HCT116 (cell line): ENCODE results near the gene SPDL1. TPM values are rescaled to one million over a fixed set of nuclear protein-coding genes. Genes with fewer than 3 reads are reported as not detected.

ENCODE experiments used
- ATAC-seq: fragments of 200-7000 bp; cut with Tn5 transposase; 2 replicates; pipeline ENCODE4 v1.9.1; 2020; ENCODE audit warnings: mild to moderate bottlenecking, moderate library complexity
- BruUV-seq: library from RNA; stranded (reverse); fragments of 400-500 nt; replicated peaks from 2 replicates; lab custom pipeline; 2021; lab: Mats Ljungman, UMichigan
- CTCF ChIA-PET: fragments of 300-600 bp; sonication (Branson Sonifier 250); formaldehyde crosslinking; loops from one replicate; lab custom pipeline; 2021; ENCODE audit warnings: antibody characterized with exemption; lab: Charles Lee
- POLR2A ChIA-PET: fragments of 300-600, 350-600 bp; sonication (Branson Sonifier 250); formaldehyde crosslinking; loops from one replicate; lab custom pipeline; 2021; ENCODE audit warnings: antibody characterized with exemption; lab: Charles Lee
- RAD21 ChIA-PET, 2 experiments: fragments of 300-600 bp; sonication (Branson Sonifier 250); formaldehyde crosslinking; loops; one replicate each; lab custom pipeline; 2023; ENCODE audit warnings: low total read pairs in 2 of 2; ENCODE audit not compliant: uncharacterized antibody in 2 of 2, unreplicated experiment in 2 of 2, low non-redundant PET in 1 of 2; lab: Charles Lee
- DNase-seq: peaks from one replicate; pipeline ENCODE4 v3.0.0-alpha.2; 2010; ENCODE audit warnings: low read depth, low spot score
- H2AFZ ChIP-seq: fragments of 200-600 bp; shearing (Covaris generic), sonication (generic); 2 replicates; pipeline ENCODE4 v1.6.1; 2017; ENCODE audit warnings: low read depth, mixed run types, mixed read lengths, antibody characterized with exemption, low read length; ENCODE audit not compliant: poor library complexity, severe bottlenecking
- H3K27ac ChIP-seq: 2 replicates; pipeline ENCODE4 v1.5.1; 2012; ENCODE audit warnings: low read depth, low read length
- H3K27me3 ChIP-seq: fragments of 200-600 bp; sonication (generic); 2 replicates; pipeline ENCODE4 v1.6.1; 2016; ENCODE audit warnings: mixed run types, low read length, mixed read lengths; ENCODE audit not compliant: insufficient read depth
- H3K36me3 ChIP-seq, 2 experiments: fragments of 200-500 bp in 1 of 2; fragments of 200-600 bp in 1 of 2; sonication (Bioruptor generic) in 1 of 2; sonication (generic) in 1 of 2; 2 replicates each; pipeline versions ENCODE4 v1.5.1 to v1.6.1; 2014 to 2016; ENCODE audit warnings: low read length in 2 of 2, inconsistent platforms in 1 of 2, mixed read lengths in 1 of 2, mixed run types in 1 of 2; ENCODE audit not compliant: insufficient read depth in 2 of 2, control insufficient read depth in 1 of 2
- H3K4me1 ChIP-seq, 2 experiments: fragments of 200-600 bp in 1 of 2; sonication (generic) in 1 of 2; 2 replicates each; pipeline versions ENCODE4 v1.5.1 to v1.6.1; 2012 to 2017; ENCODE audit warnings: low read length in 2 of 2, inconsistent platforms in 1 of 2, mild to moderate bottlenecking in 1 of 2, mixed read lengths in 1 of 2, mixed run types in 1 of 2, moderate library complexity in 1 of 2; ENCODE audit not compliant: insufficient read depth in 2 of 2, control insufficient read depth in 1 of 2
- H3K4me2 ChIP-seq: fragments of 200-600 bp; sonication (generic); 2 replicates; pipeline ENCODE4 v1.6.1; 2017; ENCODE audit warnings: mixed run types, low read length, mixed read lengths
- H3K4me3 ChIP-seq, 2 experiments: fragments of 200-600 bp in 1 of 2; sonication (generic) in 1 of 2; replicated peaks in 1 of 2; 2 replicates each; pipeline ENCODE4 v1.5.1; 2011 to 2016; ENCODE audit warnings: low read length in 2 of 2, control low read depth in 1 of 2, low read depth in 1 of 2, mild to moderate bottlenecking in 1 of 2, mixed read lengths in 1 of 2, mixed run types in 1 of 2
- H3K79me2 ChIP-seq: fragments of 200-600 bp; sonication (generic); 2 replicates; pipeline ENCODE4 v1.6.1; 2017; ENCODE audit warnings: mild to moderate bottlenecking, mixed run types, low read length, moderate library complexity, mixed read lengths; ENCODE audit not compliant: insufficient read depth
- H3K9ac ChIP-seq: fragments of 200-600 bp; sonication (generic); 2 replicates; pipeline ENCODE4 v1.6.1; 2016; ENCODE audit warnings: low read length, mixed read lengths
- H3K9me2 ChIP-seq: fragments of 200-600 bp; sonication (generic), shearing (Covaris generic); 2 replicates; pipeline ENCODE4 v1.6.1; 2017; ENCODE audit warnings: mixed run types, mild to moderate bottlenecking, moderate library complexity; ENCODE audit not compliant: insufficient read depth
- H3K9me3 ChIP-seq, 2 experiments: fragments of 200-500 bp in 1 of 2; fragments of 200-600 bp in 1 of 2; sonication (Bioruptor generic) in 1 of 2; sonication (generic) in 1 of 2; 2 replicates each; pipeline ENCODE4 v1.6.1; 2014 to 2017; ENCODE audit warnings: low read length in 2 of 2, mixed read lengths in 2 of 2, inconsistent platforms in 1 of 2, low read depth in 1 of 2, mild to moderate bottlenecking in 1 of 2, mixed run types in 1 of 2, moderate library complexity in 1 of 2; ENCODE audit not compliant: control insufficient read depth in 1 of 2, insufficient read depth in 1 of 2
- H4K20me1 ChIP-seq: fragments of 200-600 bp; sonication (generic), shearing (Covaris generic); 2 replicates; pipeline ENCODE4 v1.6.1; 2017; ENCODE audit warnings: mixed run types, mild to moderate bottlenecking, moderate library complexity; ENCODE audit not compliant: insufficient read depth
- ATF3 ChIP-seq: IDR thresholded peaks from 2 replicates; pipeline ENCODE4 v1.6.1; 2012
- ELF1 ChIP-seq: IDR thresholded peaks from 2 replicates; pipeline ENCODE4 v1.6.1; 2012; ENCODE audit warnings: low read depth, borderline replicate concordance
- EZH2 ChIP-seq: fragments of 200-600 bp; sonication (generic); IDR thresholded peaks from 2 replicates; pipeline ENCODE4 v1.6.1; 2017; ENCODE audit warnings: antibody characterized with exemption, mixed run types
- JUND ChIP-seq: IDR thresholded peaks from 2 replicates; pipeline ENCODE4 v1.6.1; 2012
- POLR2A ChIP-seq: IDR thresholded peaks from 2 replicates; pipeline ENCODE4 v1.7.0; 2011; ENCODE audit warnings: borderline replicate concordance; ENCODE audit not compliant: insufficient read depth, insufficient read length; ENCODE audit errors: extremely low read depth
- SIN3A ChIP-seq: IDR thresholded peaks from 2 replicates; pipeline ENCODE4 v1.6.1; 2012; ENCODE audit warnings: low read depth
- SP1 ChIP-seq: IDR thresholded peaks from 2 replicates; pipeline ENCODE4 v1.6.1; 2012; ENCODE audit warnings: low read depth
- TCF7L2 ChIP-seq: IDR thresholded peaks from 2 replicates; pipeline ENCODE4 v1.7.0; 2011; ENCODE audit warnings: borderline replicate concordance, inconsistent platforms; ENCODE audit not compliant: insufficient read depth, insufficient read length; ENCODE audit errors: extremely low read depth
- intact Hi-C: fragments of 100-400 bp; cut with micrococcal nuclease; formaldehyde crosslinking; loops from 2 replicates; pipeline ENCODE4 v1.10.0; 2022
- total RNA-seq: library from RNA; stranded (reverse); gene quantifications from one replicate; pipeline ENCODE4 v1.2.1, GENCODE V29; 2021; ENCODE audit not compliant: unreplicated experiment

SPDL1 gene
- total RNA-seq, 1 experiment from 2014 or later: 28.5 TPM

DNA sequence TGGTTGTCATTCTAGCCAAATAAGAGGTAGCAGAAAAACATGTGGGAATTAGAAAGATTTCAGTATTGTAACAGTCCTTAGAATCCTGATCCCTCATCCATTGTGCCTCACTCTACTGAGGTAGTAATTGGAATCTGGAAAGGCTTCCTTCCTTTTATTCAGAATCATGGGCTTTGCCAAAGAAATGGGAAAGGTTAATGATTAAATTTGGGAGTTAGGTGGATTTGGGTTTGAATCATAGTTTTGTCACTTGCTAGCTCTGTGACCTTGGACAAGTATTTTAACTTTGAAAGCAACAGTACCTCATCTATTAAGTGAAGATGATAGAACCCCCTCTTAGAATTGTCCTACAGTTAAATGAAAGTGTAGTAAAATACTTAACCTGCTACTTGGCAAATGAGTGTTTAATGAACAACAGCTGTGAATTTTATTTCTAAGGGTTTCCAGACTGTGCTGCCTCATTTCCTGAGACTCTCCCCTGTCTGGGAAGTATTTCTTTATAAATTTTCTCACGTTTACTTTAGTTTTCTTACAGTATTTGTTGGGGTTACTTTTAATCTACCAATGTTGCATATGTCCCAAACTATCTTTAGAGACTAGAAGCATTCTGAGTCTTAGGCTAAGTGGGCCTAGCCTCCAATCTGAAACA lies 11.7 kb downstream of the SPDL1 start:
- no peak for ATAC-seq

GRCh38 chr5:169599451-169599850 lies 15.9 kb downstream of the SPDL1 start:
- POLR2A ChIA-PET: no interaction called here
- ATAC-seq: no peak
- no TSS peak for BruUV-seq

More for the DNA sequence above, 11.7 kb downstream of the SPDL1 start:
- Histone ChIP-seq H3K9me2 (no peaks in the 10 kb centered on the region), H3K4me1 (no peaks in the 10 kb centered on the region), H3K4me2 (no peak overlapping the region), H3K27ac (no peak overlapping the region), H3K9ac (no peak overlapping the region), H3K79me2 (no peaks in the 10 kb centered on the region), H3K27me3 (no peaks in the 10 kb centered on the region), H2AFZ (no peak overlapping the region), H3K36me3 (peaks cover 54 to 79% of the 10 kb centered on the region in 2 experiments), H4K20me1 (no peaks in the 10 kb centered on the region), H3K4me3 (no peak overlapping the region), H3K9me3 (no peaks in the 10 kb centered on the region)
- DNase-seq: no peak
- ChIA-PET POLR2A (interaction anchor here (1.2 kb wide), 1 partner anchor 12 kb away, joined by 4 read pairs; the partner anchor contains the start of gene SPDL1), CTCF (no interaction called here), RAD21 (no interaction called here)
- intact Hi-C loops: no loop called here
- BruUV-seq: no TSS peak
- TF ChIP-seq ELF1 (no peak), JUND (no peak), SIN3A (no peak), TCF7L2 (no peak), POLR2A (no peak), ATF3 (no peak), SP1 (no peak)

More at GRCh38 chr5:169599451-169599850, 15.9 kb downstream of the SPDL1 start:
- TF ChIP-seq JUND (no peak), EZH2 (no peak)
- Histone ChIP-seq H4K20me1 (no peaks in the 10 kb centered on the region), H3K27ac (no peak overlapping the region), H3K36me3 (peaks cover 40 to 61% of the 10 kb centered on the region in 2 experiments), H3K27me3 (no peaks in the 10 kb centered on the region), H3K9me2 (no peaks in the 10 kb centered on the region), H3K79me2 (no peaks in the 10 kb centered on the region), H2AFZ (no peak overlapping the region), H3K9me3 (no peaks in the 10 kb centered on the region), H3K4me1 (no peaks in the 10 kb centered on the region), H3K4me2 (no peak overlapping the region), H3K9ac (no peak overlapping the region), H3K4me3 (no peak overlapping the region)
- RAD21 ChIA-PET: no interaction called here
- intact Hi-C loops: no loop called here
- CTCF ChIA-PET: no interaction called here
- no peak for DNase-seq
